GM19099 (cell line): ENCODE measurements around the gene CNTN3.

Experiments used
- POLR2A ChIP-seq: IDR thresholded peaks from 3 replicates; pipeline ENCODE4 v1.6.1; 2011; ENCODE audit warnings: low read depth; ENCODE audit not compliant: insufficient read length; ENCODE audit errors: extremely low read depth

CNTN3 gene

DNA sequence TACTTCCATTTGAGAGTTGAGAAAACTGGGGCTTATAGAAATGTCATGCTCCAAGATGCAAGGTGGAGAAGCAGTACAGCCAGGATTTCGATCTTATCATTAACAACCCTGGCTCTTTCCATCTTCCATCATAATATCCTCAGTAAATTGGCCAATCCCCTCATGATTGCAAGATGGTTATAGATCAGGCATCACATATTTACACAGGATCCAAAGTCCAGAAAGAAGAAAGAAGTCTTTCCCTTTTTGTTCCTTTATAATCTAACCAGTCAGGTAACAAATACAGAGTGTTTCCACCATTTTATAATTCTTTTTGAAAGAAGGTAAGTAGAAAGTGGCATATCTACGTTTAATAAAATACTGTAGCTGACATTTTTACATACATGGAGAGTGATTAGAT lies 29.7 kb downstream of the CNTN3 start:
- no peak for TF ChIP-seq POLR2A

DNA sequence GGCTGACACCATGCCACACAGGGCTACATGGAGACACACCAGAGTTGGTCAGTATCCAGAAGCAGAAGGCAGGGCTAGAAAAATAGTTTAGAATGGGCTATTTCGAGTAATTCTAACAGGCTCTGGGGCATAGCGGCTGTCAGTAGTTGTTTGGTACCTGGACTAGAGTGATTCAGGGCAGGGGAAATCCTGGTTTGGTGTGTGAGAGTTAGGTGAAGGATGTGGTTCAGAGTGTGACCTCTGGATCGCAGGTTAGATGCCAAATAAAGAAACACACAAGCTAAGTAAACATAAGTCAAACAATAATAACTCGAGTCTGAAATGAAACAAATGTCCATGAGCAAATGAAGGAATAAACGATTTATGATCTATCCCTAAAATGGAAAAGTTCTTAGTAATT lies 31.5 kb downstream of the CNTN3 start:
- no peak for TF ChIP-seq POLR2A

DNA sequence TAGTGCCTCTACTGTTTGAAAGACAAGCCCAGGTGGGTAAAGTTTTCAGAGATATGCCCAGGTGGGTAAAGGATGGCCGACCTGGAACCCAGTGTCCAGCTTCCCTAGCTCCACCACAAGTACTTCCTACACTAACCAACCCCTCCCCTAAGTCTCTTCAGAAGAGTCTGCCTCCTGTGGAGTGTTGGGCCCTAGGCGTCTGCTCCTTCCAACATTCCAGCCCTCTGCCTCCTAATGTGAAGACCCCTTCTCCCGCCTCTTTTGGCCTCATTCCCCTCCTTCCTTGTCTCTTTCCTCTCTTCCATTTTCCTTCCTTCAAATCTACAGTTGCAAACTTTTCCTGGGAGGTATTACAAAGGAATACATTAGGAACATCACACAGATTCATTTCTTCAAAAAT lies 38.6 kb downstream of the CNTN3 start:
- TF ChIP-seq POLR2A: no peak

DNA sequence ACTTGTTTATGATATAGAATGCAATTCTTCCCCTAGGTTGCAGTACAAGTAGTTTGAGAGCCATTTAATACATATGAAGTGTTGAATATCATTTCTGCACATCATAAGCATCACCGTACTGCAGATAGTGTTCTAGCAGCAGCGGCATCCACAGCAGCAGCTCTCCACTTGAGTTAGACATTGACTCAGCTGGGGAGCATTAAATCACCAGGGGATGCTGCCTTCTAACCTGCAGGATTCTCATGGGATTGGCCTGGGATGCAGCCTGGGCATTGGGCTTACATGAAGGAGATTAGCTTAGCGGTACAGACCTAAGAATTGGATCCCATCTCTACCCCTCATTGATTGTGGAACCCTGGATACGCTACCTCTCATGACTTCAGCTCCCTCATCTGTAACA lies 43.3 kb downstream of the CNTN3 start:
- no peak for TF ChIP-seq POLR2A
